ENCODE data around the gene SORCS2.

DNA sequence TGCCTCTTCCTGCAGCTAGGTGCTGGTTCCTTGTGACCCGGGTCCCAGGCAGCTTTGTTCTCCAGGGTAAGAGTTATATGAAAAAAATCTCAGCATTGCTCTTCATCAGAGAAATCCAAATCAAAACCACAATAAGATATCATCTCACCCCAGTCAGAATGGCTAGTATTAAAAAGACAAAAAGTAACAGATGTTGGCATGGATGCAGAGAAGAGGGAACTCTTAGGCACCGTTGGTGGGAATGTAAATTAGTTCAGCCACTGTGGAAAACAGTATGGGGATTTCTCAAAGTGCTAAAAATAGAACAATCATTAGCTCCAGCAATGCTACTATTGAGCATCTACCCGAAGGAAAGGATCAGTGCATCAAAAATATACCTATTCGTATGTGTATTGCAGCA, 61.5 kb downstream of the SORCS2 start:
- no peak for TF ChIP-seq ARNT (IDR thresholded peaks at IDR 0.05)
- no peak for TF ChIP-seq SP1 (IDR thresholded peaks at IDR 0.05)
- TF ChIP-seq FOXM1 (IDR thresholded peaks at IDR 0.05; ENCODE audit: borderline replicate concordance) = no peak
- TF ChIP-seq L3MBTL2 (conservative IDR thresholded peaks at IDR 0.05) = no peak
- no peak for TF ChIP-seq NFRKB (IDR thresholded peaks at IDR 0.05)
- no peak for TF ChIP-seq TARDBP (IDR thresholded peaks at IDR 0.05)
